ENCODE results near the gene LRP1.
A peak's percentile ranks its signal among the peaks of the same experiment; 100 is the strongest.

Gene LRP1

GRCh38 chr12:57193706-57194245, 65.5 kb downstream of the LRP1 start:
- no peak for DNase-seq (ENCODE audit: low read depth, low spot score)

- DNase-seq (ENCODE audit: low read depth, low spot score), result no peak
These were observed 66.0 kb downstream of the LRP1 start for GRCh38 chr12:57194253-57194652.

GRCh38 chr12:57195186-57195585, 66.9 kb downstream of the LRP1 start:
- no peak for DNase-seq (ENCODE audit: low read depth, low spot score)

GRCh38 chr12:57195611-57196371, 67.5 kb downstream of the LRP1 start:
- no peak for DNase-seq (ENCODE audit: low read depth, low spot score)

GRCh38 chr12:57196439-57196838, 68.2 kb downstream of the LRP1 start:
- DNase-seq (ENCODE audit: low read depth, low spot score), result no peak

- DNase-seq (ENCODE audit: low read depth, low spot score), result no peak
These were observed 68.7 kb downstream of the LRP1 start for GRCh38 chr12:57196956-57197355.

- no peak for DNase-seq (ENCODE audit: low read depth, low spot score)
These were observed 70.0 kb downstream of the LRP1 start for GRCh38 chr12:57198329-57198728.

- DNase-seq (ENCODE audit: low read depth, low spot score), result no peak
These were observed 70.9 kb downstream of the LRP1 start for GRCh38 chr12:57199191-57199590.

- DNase-seq (ENCODE audit: low read depth, low spot score), result no peak
These were observed 72.2 kb downstream of the LRP1 start for GRCh38 chr12:57200497-57200896.

GRCh38 chr12:57201219-57201618, 72.9 kb downstream of the LRP1 start:
- DNase-seq (ENCODE audit: low read depth, low spot score), result no peak

- DNase-seq (ENCODE audit: low read depth, low spot score), result no peak
These were observed 73.3 kb downstream of the LRP1 start for GRCh38 chr12:57201631-57202030.

- DNase-seq (ENCODE audit: low read depth, low spot score), result no peak
These were observed 74.0 kb downstream of the LRP1 start for GRCh38 chr12:57202321-57202720.

GRCh38 chr12:57203201-57203600, 74.9 kb downstream of the LRP1 start:
- DNase-seq (ENCODE audit: low read depth, low spot score), result no peak

- DNase-seq (ENCODE audit: low read depth, low spot score), result no peak
These were observed 75.5 kb downstream of the LRP1 start for GRCh38 chr12:57203791-57204190.

- DNase-seq (ENCODE audit: low read depth, low spot score), result no peak
These were observed 76.2 kb downstream of the LRP1 start for GRCh38 chr12:57204454-57204853.

- DNase-seq (ENCODE audit: low read depth, low spot score), result no peak
These were observed 76.9 kb downstream of the LRP1 start for GRCh38 chr12:57205186-57205585.

- DNase-seq (ENCODE audit: low read depth, low spot score), result no peak
These were observed 77.6 kb downstream of the LRP1 start for GRCh38 chr12:57205931-57206330.

- DNase-seq (ENCODE audit: low read depth, low spot score), result no peak
These were observed 79.7 kb downstream of the LRP1 start for GRCh38 chr12:57207731-57208630.

GRCh38 chr12:57208631-57209282, 80.5 kb downstream of the LRP1 start:
- peak; percentile 50 for DNase-seq (ENCODE audit: low read depth, low spot score)

GRCh38 chr12:57209916-57210315, 81.6 kb downstream of the LRP1 start:
- DNase-seq (ENCODE audit: low read depth, low spot score), result no peak

- DNase-seq (ENCODE audit: low read depth, low spot score), result no peak
These were observed 82.2 kb downstream of the LRP1 start for GRCh38 chr12:57210461-57210860.
